Measurements from ENCODE around the gene FIGNL2. TPM values are rescaled to one million over a fixed set of nuclear protein-coding genes. Genes with fewer than 3 reads are reported as not detected.

Gene FIGNL2
- total and polyA plus RNA-seq, 9 of the 15 experiments (the other 6 are each of a cell fraction or from before 2014, with no cell fraction given): 0.01 TPM; not detected in 8

DNA sequence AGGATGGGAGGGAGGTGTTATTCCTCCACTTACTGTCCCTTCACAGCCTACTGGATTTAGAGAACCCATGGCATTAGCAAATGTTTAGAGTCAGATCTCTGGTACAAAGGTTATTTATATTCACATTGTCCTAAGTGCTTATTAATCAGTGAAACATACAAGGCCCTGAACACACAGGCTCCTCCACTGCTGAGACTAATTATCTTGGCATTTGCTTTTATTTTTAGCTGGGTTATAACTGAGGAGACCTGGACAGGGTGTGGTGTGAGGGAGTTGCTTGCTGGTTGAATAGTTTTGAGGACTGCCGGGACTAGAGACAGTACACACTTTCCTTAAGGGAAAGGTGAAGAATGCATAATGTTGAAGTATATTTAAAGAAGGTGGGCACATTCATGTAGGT, 77.5 kb downstream of the FIGNL2 start:
- WGBS (ENCODE audit: insufficient coverage, low coverage, missing lambda C conversion rate): 0% methylated on average over 1 of the region's 1 CpG
- Histone ChIP-seq H3K36me3 (ENCODE audit: control insufficient read depth, insufficient read depth, low read length) (no peaks in the 10 kb centered on the region), H3K79me2 (ENCODE audit: control insufficient read depth, insufficient read depth, low read length) (no peaks in the 10 kb centered on the region), H3K9me1 (ENCODE audit: control insufficient read depth, insufficient read depth, low read length) (no peaks in the 10 kb centered on the region), H3K4me3 (no peak overlapping the region), H3K27ac (ENCODE audit: extremely low read depth, low read depth, low read length) (no peak overlapping the region), H3K4me1 (replicated peaks in 1 of 2; ENCODE audit: control insufficient read depth in 2 of 2, insufficient read depth in 2 of 2, low read length in 2 of 2) (no peaks in the 10 kb centered on the region), H3K27me3 (ENCODE audit: control insufficient read depth in 2 of 2, insufficient read depth in 2 of 2, low read length in 2 of 2) (peaks cover 11 to 31% of the 10 kb centered on the region in 2 experiments), H3K9me3 (replicated peaks; ENCODE audit: control insufficient read depth, insufficient read depth, low read depth, low read length) (no peaks in the 10 kb centered on the region), H3K4me2 (ENCODE audit: insufficient read depth, low read length) (no peak overlapping the region), H4K20me1 (replicated peaks; ENCODE audit: control insufficient read depth, insufficient read depth, low read length) (no peaks in the 10 kb centered on the region), H2AFZ (ENCODE audit: low read depth, low read length) (no peak overlapping the region), H3K9ac (ENCODE audit: insufficient read depth in 1 of 2, low read depth in 2 of 2, low read length in 2 of 2) (no peak overlapping the region)
- intact Hi-C loops (cut with micrococcal nuclease) (no loop called here), in situ Hi-C loops (cut with MboI) (no loop called here)
- ChIA-PET POLR2A (interaction anchor here (0.7 kb wide), 1 partner anchor 78 kb away, joined by 5 read pairs; no protein-coding TSS in a partner anchor), CTCF (ENCODE audit: low intra/inter-chr PET ratio) (no interaction called here)
- no peak for ATAC-seq
- BruUV-seq (replicated peaks): no TSS peak
- no peak for FAIRE-seq
- TF ChIP-seq POLR2H (tag; IDR thresholded peaks at IDR 0.05; ENCODE audit: low read depth): no peak
- no peak for TF ChIP-seq TAF1 (IDR thresholded peaks at IDR 0.05; ENCODE audit: control insufficient read depth, extremely low read depth, insufficient read depth, low read length, severe bottlenecking)
- no peak for TF ChIP-seq ZNF584 (CRISPR knock-in tag; IDR thresholded peaks at IDR 0.05; ENCODE audit: low read depth)
- TF ChIP-seq, protein P1, sequence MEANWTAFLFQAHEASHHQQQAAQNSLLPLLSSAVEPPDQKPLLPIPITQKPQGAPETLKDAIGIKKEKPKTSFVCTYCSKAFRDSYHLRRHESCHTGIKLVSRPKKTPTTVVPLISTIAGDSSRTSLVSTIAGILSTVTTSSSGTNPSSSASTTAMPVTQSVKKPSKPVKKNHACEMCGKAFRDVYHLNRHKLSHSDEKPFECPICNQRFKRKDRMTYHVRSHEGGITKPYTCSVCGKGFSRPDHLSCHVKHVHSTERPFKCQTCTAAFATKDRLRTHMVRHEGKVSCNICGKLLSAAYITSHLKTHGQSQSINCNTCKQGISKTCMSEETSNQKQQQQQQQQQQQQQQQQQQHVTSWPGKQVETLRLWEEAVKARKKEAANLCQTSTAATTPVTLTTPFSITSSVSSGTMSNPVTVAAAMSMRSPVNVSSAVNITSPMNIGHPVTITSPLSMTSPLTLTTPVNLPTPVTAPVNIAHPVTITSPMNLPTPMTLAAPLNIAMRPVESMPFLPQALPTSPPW (CRISPR knock-in tag; IDR thresholded peaks at IDR 0.05): no peak
- TF ChIP-seq KAT7 (CRISPR knock-in tag; IDR thresholded peaks at IDR 0.05; ENCODE audit: borderline replicate concordance): no peak
- no peak for TF ChIP-seq NFXL1 (CRISPR knock-in tag; IDR thresholded peaks at IDR 0.05)
- TF ChIP-seq, protein P2, sequence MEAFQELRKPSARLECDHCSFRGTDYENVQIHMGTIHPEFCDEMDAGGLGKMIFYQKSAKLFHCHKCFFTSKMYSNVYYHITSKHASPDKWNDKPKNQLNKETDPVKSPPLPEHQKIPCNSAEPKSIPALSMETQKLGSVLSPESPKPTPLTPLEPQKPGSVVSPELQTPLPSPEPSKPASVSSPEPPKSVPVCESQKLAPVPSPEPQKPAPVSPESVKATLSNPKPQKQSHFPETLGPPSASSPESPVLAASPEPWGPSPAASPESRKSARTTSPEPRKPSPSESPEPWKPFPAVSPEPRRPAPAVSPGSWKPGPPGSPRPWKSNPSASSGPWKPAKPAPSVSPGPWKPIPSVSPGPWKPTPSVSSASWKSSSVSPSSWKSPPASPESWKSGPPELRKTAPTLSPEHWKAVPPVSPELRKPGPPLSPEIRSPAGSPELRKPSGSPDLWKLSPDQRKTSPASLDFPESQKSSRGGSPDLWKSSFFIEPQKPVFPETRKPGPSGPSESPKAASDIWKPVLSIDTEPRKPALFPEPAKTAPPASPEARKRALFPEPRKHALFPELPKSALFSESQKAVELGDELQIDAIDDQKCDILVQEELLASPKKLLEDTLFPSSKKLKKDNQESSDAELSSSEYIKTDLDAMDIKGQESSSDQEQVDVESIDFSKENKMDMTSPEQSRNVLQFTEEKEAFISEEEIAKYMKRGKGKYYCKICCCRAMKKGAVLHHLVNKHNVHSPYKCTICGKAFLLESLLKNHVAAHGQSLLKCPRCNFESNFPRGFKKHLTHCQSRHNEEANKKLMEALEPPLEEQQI (IDR thresholded peaks at IDR 0.05): no peak
- no peak for TF ChIP-seq PHF20 (IDR thresholded peaks at IDR 0.05; ENCODE audit: partially characterized antibody)
- DNase-seq (ENCODE audit: extremely low read depth in 1 of 4, low spot score in 3 of 4): no peak

Other genes starting within 250 kb of the FIGNL2 start
- gene ANKRD33, start 39.4 kb upstream of the FIGNL2 start, total RNA-seq (2014; rRNA removed): not detected in 2 replicates
- gene ANKRD33, start 39.4 kb upstream of the FIGNL2 start, total RNA-seq (2014; rRNA removed; fragmentation: Illumina TruSeq; extraction: Trizol): 0.07 and 0.10 TPM in 2 replicates
- gene ANKRD33, start 39.4 kb upstream of the FIGNL2 start, total RNA-seq (2015; rRNA removed; fragmentation: Illumina TruSeq; extraction: Trizol): 0.11 and 0.23 TPM in 2 replicates
- gene ANKRD33, start 39.4 kb upstream of the FIGNL2 start, total RNA-seq (2021): 0.20 TPM in 1 of 2 replicates, not detected in the other
- gene ANKRD33, start 39.4 kb upstream of the FIGNL2 start, polyA plus RNA-seq (2011; rRNA removed): 0.06 and 0.08 TPM in 2 replicates
- gene ANKRD33, start 39.4 kb upstream of the FIGNL2 start, polyA plus RNA-seq (2014; fragmentation: Illumina TruSeq; extraction: Trizol): 0.04 TPM in 1 of 2 replicates, not detected in the other
- gene ANKRD33, start 39.4 kb upstream of the FIGNL2 start, polyA plus RNA-seq (2014; fragmentation: Nextera tagmentation; extraction: Ambion mirVana): not detected
- gene ANKRD33, start 39.4 kb upstream of the FIGNL2 start, polyA plus RNA-seq (2014; rRNA removed): 0.11 TPM in 1 of 2 replicates, not detected in the other
- gene ACVRL1, start 58.8 kb upstream of the FIGNL2 start, total RNA-seq (2014; rRNA removed): 0.20 and 0.91 TPM in 2 replicates
- 0.06 and 0.22 TPM in 2 replicates for gene ACVRL1, start 58.8 kb upstream of the FIGNL2 start, total RNA-seq (2014; rRNA removed; fragmentation: Illumina TruSeq; extraction: Trizol)
- gene ACVRL1, start 58.8 kb upstream of the FIGNL2 start, total RNA-seq (2015; rRNA removed; fragmentation: Illumina TruSeq; extraction: Trizol): 0.36 and 0.87 TPM in 2 replicates
- 1.3 and 1.4 TPM in 2 replicates for gene ACVRL1, start 58.8 kb upstream of the FIGNL2 start, total RNA-seq (2021)
- gene ACVRL1, start 58.8 kb upstream of the FIGNL2 start, polyA plus RNA-seq (2011; rRNA removed): 0.26 and 0.83 TPM in 2 replicates
- gene ACVRL1, start 58.8 kb upstream of the FIGNL2 start, polyA plus RNA-seq (2014; fragmentation: Illumina TruSeq; extraction: Trizol): 0.30 and 0.71 TPM in 2 replicates
- under 1 TPM; 0.07 to 0.11 TPM for gene ACVRL1, start 58.8 kb upstream of the FIGNL2 start, polyA plus RNA-seq (2014; fragmentation: Nextera tagmentation; extraction: Ambion mirVana)
- 0.42 and 0.45 TPM in 2 replicates for gene ACVRL1, start 58.8 kb upstream of the FIGNL2 start, polyA plus RNA-seq (2014; rRNA removed)
- gene ACVR1B, start 103.0 kb upstream of the FIGNL2 start, total RNA-seq (2014; rRNA removed): 6.8 and 8.6 TPM in 2 replicates
- gene ACVR1B, start 103.0 kb upstream of the FIGNL2 start, total RNA-seq (2014; rRNA removed; fragmentation: Illumina TruSeq; extraction: Trizol): 5.9 and 6.7 TPM in 2 replicates
- gene ACVR1B, start 103.0 kb upstream of the FIGNL2 start, total RNA-seq (2015; rRNA removed; fragmentation: Illumina TruSeq; extraction: Trizol): 5.9 and 6.9 TPM in 2 replicates
- 10.3 and 15.1 TPM in 2 replicates for gene ACVR1B, start 103.0 kb upstream of the FIGNL2 start, total RNA-seq (2021)
- 8.0 and 8.4 TPM in 2 replicates for gene ACVR1B, start 103.0 kb upstream of the FIGNL2 start, polyA plus RNA-seq (2011; rRNA removed)
- 9.9 and 10.8 TPM in 2 replicates for gene ACVR1B, start 103.0 kb upstream of the FIGNL2 start, polyA plus RNA-seq (2014; fragmentation: Illumina TruSeq; extraction: Trizol)
- under 1 TPM; 0.97 to 0.98 TPM for gene ACVR1B, start 103.0 kb upstream of the FIGNL2 start, polyA plus RNA-seq (2014; fragmentation: Nextera tagmentation; extraction: Ambion mirVana)
- 7.2 and 11.3 TPM in 2 replicates for gene ACVR1B, start 103.0 kb upstream of the FIGNL2 start, polyA plus RNA-seq (2014; rRNA removed)
- gene TAMALIN, start 158.2 kb upstream of the FIGNL2 start, total RNA-seq (2014; rRNA removed): 0.82 and 1.5 TPM in 2 replicates
- gene TAMALIN, start 158.2 kb upstream of the FIGNL2 start, total RNA-seq (2014; rRNA removed; fragmentation: Illumina TruSeq; extraction: Trizol): 0.70 and 1.3 TPM in 2 replicates
- gene TAMALIN, start 158.2 kb upstream of the FIGNL2 start, total RNA-seq (2015; rRNA removed; fragmentation: Illumina TruSeq; extraction: Trizol): 2.2 and 3.2 TPM in 2 replicates
- gene TAMALIN, start 158.2 kb upstream of the FIGNL2 start, total RNA-seq (2021): 1.3 and 1.5 TPM in 2 replicates
- 0.74 and 1.1 TPM in 2 replicates for gene TAMALIN, start 158.2 kb upstream of the FIGNL2 start, polyA plus RNA-seq (2011; rRNA removed)
- gene TAMALIN, start 158.2 kb upstream of the FIGNL2 start, polyA plus RNA-seq (2014; fragmentation: Illumina TruSeq; extraction: Trizol): 0.65 and 1.1 TPM in 2 replicates
- not detected for gene TAMALIN, start 158.2 kb upstream of the FIGNL2 start, polyA plus RNA-seq (2014; fragmentation: Nextera tagmentation; extraction: Ambion mirVana)
- 1.2 and 1.5 TPM in 2 replicates for gene TAMALIN, start 158.2 kb upstream of the FIGNL2 start, polyA plus RNA-seq (2014; rRNA removed)
- 2.0 and 2.2 TPM in 2 replicates for gene NR4A1, start 202.7 kb upstream of the FIGNL2 start, total RNA-seq (2014; rRNA removed)
- gene NR4A1, start 202.7 kb upstream of the FIGNL2 start, total RNA-seq (2014; rRNA removed; fragmentation: Illumina TruSeq; extraction: Trizol): 0.47 and 0.86 TPM in 2 replicates
- gene NR4A1, start 202.7 kb upstream of the FIGNL2 start, total RNA-seq (2015; rRNA removed; fragmentation: Illumina TruSeq; extraction: Trizol): 0.07 and 0.34 TPM in 2 replicates
- gene NR4A1, start 202.7 kb upstream of the FIGNL2 start, total RNA-seq (2021): 4.4 and 4.7 TPM in 2 replicates
- gene NR4A1, start 202.7 kb upstream of the FIGNL2 start, polyA plus RNA-seq (2011; rRNA removed): 2.0 and 3.2 TPM in 2 replicates
- 1.7 and 2.4 TPM in 2 replicates for gene NR4A1, start 202.7 kb upstream of the FIGNL2 start, polyA plus RNA-seq (2014; fragmentation: Illumina TruSeq; extraction: Trizol)
- under 1 TPM in 1 of 2 experiments, not detected in 1; 0.08 TPM for gene NR4A1, start 202.7 kb upstream of the FIGNL2 start, polyA plus RNA-seq (2014; fragmentation: Nextera tagmentation; extraction: Ambion mirVana)
- gene NR4A1, start 202.7 kb upstream of the FIGNL2 start, polyA plus RNA-seq (2014; rRNA removed): 1.7 and 2.7 TPM in 2 replicates
- gene ATG101, start 221.3 kb upstream of the FIGNL2 start, total RNA-seq (2014; rRNA removed): 50.5 and 52.4 TPM in 2 replicates
- 15.0 and 20.8 TPM in 2 replicates for gene ATG101, start 221.3 kb upstream of the FIGNL2 start, total RNA-seq (2014; rRNA removed; fragmentation: Illumina TruSeq; extraction: Trizol)
- gene ATG101, start 221.3 kb upstream of the FIGNL2 start, total RNA-seq (2015; rRNA removed; fragmentation: Illumina TruSeq; extraction: Trizol): 29.7 and 31.8 TPM in 2 replicates
- 38.0 and 38.1 TPM in 2 replicates for gene ATG101, start 221.3 kb upstream of the FIGNL2 start, total RNA-seq (2021)
- gene ATG101, start 221.3 kb upstream of the FIGNL2 start, polyA plus RNA-seq (2011; rRNA removed): 40.0 and 44.4 TPM in 2 replicates
- 29.1 and 34.1 TPM in 2 replicates for gene ATG101, start 221.3 kb upstream of the FIGNL2 start, polyA plus RNA-seq (2014; fragmentation: Illumina TruSeq; extraction: Trizol)
- gene ATG101, start 221.3 kb upstream of the FIGNL2 start, polyA plus RNA-seq (2014; fragmentation: Nextera tagmentation; extraction: Ambion mirVana): 1 to 10 TPM; 2.9 to 3.9 TPM
- gene ATG101, start 221.3 kb upstream of the FIGNL2 start, polyA plus RNA-seq (2014; rRNA removed): 39.9 and 42.9 TPM in 2 replicates
- not detected in 2 replicates for gene SMIM41, start 231.0 kb upstream of the FIGNL2 start, total RNA-seq (2014; rRNA removed)
- not detected in 2 replicates for gene SMIM41, start 231.0 kb upstream of the FIGNL2 start, total RNA-seq (2014; rRNA removed; fragmentation: Illumina TruSeq; extraction: Trizol)
- gene SMIM41, start 231.0 kb upstream of the FIGNL2 start, total RNA-seq (2015; rRNA removed; fragmentation: Illumina TruSeq; extraction: Trizol): not detected in 2 replicates
- gene SMIM41, start 231.0 kb upstream of the FIGNL2 start, total RNA-seq (2021): not detected in 2 replicates
- not detected in 2 replicates for gene SMIM41, start 231.0 kb upstream of the FIGNL2 start, polyA plus RNA-seq (2011; rRNA removed)
- gene SMIM41, start 231.0 kb upstream of the FIGNL2 start, polyA plus RNA-seq (2014; fragmentation: Illumina TruSeq; extraction: Trizol): not detected in 2 replicates
- not detected for gene SMIM41, start 231.0 kb upstream of the FIGNL2 start, polyA plus RNA-seq (2014; fragmentation: Nextera tagmentation; extraction: Ambion mirVana)
- gene SMIM41, start 231.0 kb upstream of the FIGNL2 start, polyA plus RNA-seq (2014; rRNA removed): not detected in 2 replicates

Measured in K562 (cell line).